Activated CD8-positive, alpha-beta memory T cell treated with anti-CD3 and anti-CD28 coated beads for 36 hours (primary cell): ENCODE measurements around the gene EFCAB6. TPM values are rescaled to one million over a fixed set of nuclear protein-coding genes. Genes with fewer than 3 reads are reported as not detected.

Experiments
- CTCF ChIA-PET: fragments of 350-600 bp; sonication (Branson Sonifier 250); formaldehyde crosslinking; loops from one replicate; lab custom pipeline; 2021; ENCODE audit warnings: antibody characterized with exemption; lab: Charles Lee
- POLR2A ChIA-PET: fragments of 350-600 bp; sonication (Branson Sonifier 250); formaldehyde crosslinking; loops from one replicate; lab custom pipeline; 2021; ENCODE audit warnings: antibody characterized with exemption; lab: Charles Lee
- total RNA-seq, 2 experiments: library from RNA; stranded (reverse); gene quantifications; one replicate each; pipeline ENCODE4 v1.2.3, GENCODE V29; 2021

Gene EFCAB6
- total RNA-seq, 2 experiments from 2014 or later, result 0.42 to 0.44 TPM

- ChIA-PET POLR2A (no interaction called here), CTCF (no interaction called here)
These were observed 269.2 kb downstream of the EFCAB6 start for GRCh38 chr22:43542681-43543521.

- POLR2A ChIA-PET, result no interaction called here
- CTCF ChIA-PET, result no interaction called here
These were observed 270.4 kb downstream of the EFCAB6 start for GRCh38 chr22:43541462-43542407.

GRCh38 chr22:43541022-43541421 lies 271.1 kb downstream of the EFCAB6 start:
- ChIA-PET POLR2A (no interaction called here), CTCF (no interaction called here)

GRCh38 chr22:43540529-43540923 lies 271.6 kb downstream of the EFCAB6 start:
- POLR2A ChIA-PET, result no interaction called here
- CTCF ChIA-PET, result no interaction called here

GRCh38 chr22:43539572-43540528 lies 272.3 kb downstream of the EFCAB6 start:
- CTCF ChIA-PET, result no interaction called here
- POLR2A ChIA-PET, result no interaction called here

- POLR2A ChIA-PET, result no interaction called here
- CTCF ChIA-PET, result no interaction called here
These were observed 275.0 kb downstream of the EFCAB6 start for GRCh38 chr22:43537019-43537585.

GRCh38 chr22:43535741-43536140 lies 276.4 kb downstream of the EFCAB6 start:
- POLR2A ChIA-PET, result no interaction called here
- CTCF ChIA-PET, result no interaction called here

- ChIA-PET POLR2A (no interaction called here), CTCF (no interaction called here)
These were observed 276.8 kb downstream of the EFCAB6 start for GRCh38 chr22:43535336-43535735.

- CTCF ChIA-PET, result no interaction called here
- POLR2A ChIA-PET, result no interaction called here
These were observed 277.2 kb downstream of the EFCAB6 start for GRCh38 chr22:43534916-43535315.

GRCh38 chr22:43533656-43534428 lies 278.3 kb downstream of the EFCAB6 start:
- POLR2A ChIA-PET, result no interaction called here
- CTCF ChIA-PET, result no interaction called here

GRCh38 chr22:43533156-43533530 lies 279.0 kb downstream of the EFCAB6 start:
- ChIA-PET CTCF (no interaction called here), POLR2A (no interaction called here)

- ChIA-PET CTCF (no interaction called here), POLR2A (no interaction called here)
These were observed 279.6 kb downstream of the EFCAB6 start for GRCh38 chr22:43532301-43533155.

- ChIA-PET POLR2A (no interaction called here), CTCF (no interaction called here)
These were observed 280.5 kb downstream of the EFCAB6 start for GRCh38 chr22:43531651-43532050.

GRCh38 chr22:43530349-43531201 lies 281.5 kb downstream of the EFCAB6 start:
- CTCF ChIA-PET, result no interaction called here
- POLR2A ChIA-PET, result no interaction called here

GRCh38 chr22:43529934-43530333 lies 282.2 kb downstream of the EFCAB6 start:
- CTCF ChIA-PET, result no interaction called here
- POLR2A ChIA-PET, result no interaction called here

- CTCF ChIA-PET, result no interaction called here
- POLR2A ChIA-PET, result no interaction called here
These were observed 282.6 kb downstream of the EFCAB6 start for GRCh38 chr22:43529461-43529860.
